ENCODE measurements around the gene CELSR1. TPM values are rescaled to one million over a fixed set of nuclear protein-coding genes. Genes with fewer than 3 reads are reported as not detected.

CELSR1 gene
- total RNA-seq, 3 donors from 2014 or later (not counting 1 experiment from before 2014, with no cell fraction given): 0.89 to 3.9 (median 1.9) TPM

GRCh38 chr22:46580940-46581537 is 43.6 kb upstream of the CELSR1 start:
- H3K9me3 ChIP-seq (ENCODE audit: control insufficient read depth, insufficient read depth, low read length): no peaks in the 10 kb centered on the region
- DNase-seq (no peak), ATAC-seq (no peak)
- H3K27me3 ChIP-seq (ENCODE audit: control insufficient read depth, insufficient read depth, low read length): no peaks in the 10 kb centered on the region
- TF ChIP-seq CTCF (IDR thresholded peaks at IDR 0.05): no peak
- Mint-ChIP-seq H3K9me3 (no peaks in the 10 kb centered on the region), H3K36me3 (no peaks in the 10 kb centered on the region), H3K4me1 (peaks cover 24 to 50% of the 10 kb centered on the region in 2 donors), H3K27ac (no peak overlapping the region), H3K4me3 (no peak overlapping the region), H3K27me3 (ENCODE audit: low read depth in 2 of 2) (no peaks in the 10 kb centered on the region)
- H3K27ac ChIP-seq (ENCODE audit: low read length): no peak overlapping the region
- intact Hi-C loops (cut with micrococcal nuclease): no loop called here
- no peak overlapping the region for H3K4me3 ChIP-seq (ENCODE audit: low read length)
- 75% methylated on average over 13 of the region's 13 CpGs for WGBS (ENCODE audit: insufficient coverage)
- peaks cover 59% of the 10 kb centered on the region for H3K4me1 ChIP-seq (ENCODE audit: control insufficient read depth, insufficient read depth, low read length)
- no peaks in the 10 kb centered on the region for H3K36me3 ChIP-seq (ENCODE audit: control insufficient read depth, insufficient read depth, low read length)

GRCh38 chr22:46579751-46580449 is 42.5 kb upstream of the CELSR1 start:
- intact Hi-C loops (cut with micrococcal nuclease): no loop called here
- no peak for TF ChIP-seq CTCF (IDR thresholded peaks at IDR 0.05)
- H3K36me3 ChIP-seq (ENCODE audit: control insufficient read depth, insufficient read depth, low read length): no peaks in the 10 kb centered on the region
- Mint-ChIP-seq H3K4me3 (peak overlapping the region; percentile 49), H3K4me1 (peaks cover 35 to 61% of the 10 kb centered on the region in 2 donors), H3K27me3 (ENCODE audit: low read depth in 2 of 2) (no peaks in the 10 kb centered on the region), H3K9me3 (no peaks in the 10 kb centered on the region), H3K36me3 (no peaks in the 10 kb centered on the region), H3K27ac (peak overlapping the region in 1 of 2 donors; percentile 86)
- H3K27ac ChIP-seq (ENCODE audit: low read length): no peak overlapping the region
- DNase-seq (no peak), ATAC-seq (no peak)
- WGBS (ENCODE audit: insufficient coverage): 93% methylated on average over 14 of the region's 14 CpGs
- H3K4me1 ChIP-seq (ENCODE audit: control insufficient read depth, insufficient read depth, low read length): peaks cover 62% of the 10 kb centered on the region
- no peaks in the 10 kb centered on the region for H3K9me3 ChIP-seq (ENCODE audit: control insufficient read depth, insufficient read depth, low read length)
- H3K4me3 ChIP-seq (ENCODE audit: low read length): no peak overlapping the region
- no peaks in the 10 kb centered on the region for H3K27me3 ChIP-seq (ENCODE audit: control insufficient read depth, insufficient read depth, low read length)

GRCh38 chr22:46578824-46579561 is 41.6 kb upstream of the CELSR1 start:
- Histone ChIP-seq H3K4me3 (ENCODE audit: low read length) (no peak overlapping the region), H3K27me3 (ENCODE audit: control insufficient read depth, insufficient read depth, low read length) (no peaks in the 10 kb centered on the region), H3K9me3 (ENCODE audit: control insufficient read depth, insufficient read depth, low read length) (no peaks in the 10 kb centered on the region), H3K36me3 (ENCODE audit: control insufficient read depth, insufficient read depth, low read length) (no peaks in the 10 kb centered on the region), H3K4me1 (ENCODE audit: control insufficient read depth, insufficient read depth, low read length) (peaks cover 62% of the 10 kb centered on the region), H3K27ac (ENCODE audit: low read length) (no peak overlapping the region)
- DNase-seq: no peak
- intact Hi-C loops (cut with micrococcal nuclease): no loop called here
- TF ChIP-seq CTCF (IDR thresholded peaks at IDR 0.05): no peak
- WGBS (ENCODE audit: insufficient coverage): 87% methylated on average over 15 of the region's 15 CpGs
- Mint-ChIP-seq H3K36me3 (no peaks in the 10 kb centered on the region), H3K4me1 (peaks cover 36 to 61% of the 10 kb centered on the region in 2 donors), H3K9me3 (no peaks in the 10 kb centered on the region), H3K27me3 (ENCODE audit: low read depth in 2 of 2) (no peaks in the 10 kb centered on the region), H3K27ac (peak overlapping the region; percentile 18 to 86), H3K4me3 (peak overlapping the region; percentile 95)
- ATAC-seq: no peak

All from natural killer cell (primary cell).